ENCODE results near the gene SSH3. TPM values are rescaled to one million over a fixed set of nuclear protein-coding genes. Genes with fewer than 3 reads are reported as not detected.

SSH3 gene
- total and polyA plus RNA-seq, 4 donors, result 4.8 to 10.4 (median 8.1) TPM

- Histone ChIP-seq H3K4me3 (ENCODE audit: low read depth in 1 of 3, low read length in 3 of 3) (no peak overlapping the region), H3K27ac (ENCODE audit: low read depth in 1 of 2, low read length in 2 of 2) (no peak overlapping the region), H3K9me3 (ENCODE audit: control insufficient read depth in 4 of 4, low read length in 3 of 4) (no peaks in the 10 kb centered on the region), H3K36me3 (ENCODE audit: control insufficient read depth in 4 of 4, insufficient read depth in 3 of 4, low read depth in 1 of 4, low read length in 3 of 4) (no peaks in the 10 kb centered on the region), H3K27me3 (ENCODE audit: control insufficient read depth in 4 of 4, insufficient read depth in 4 of 4, low read length in 3 of 4) (no peaks in the 10 kb centered on the region), H3K9ac (ENCODE audit: low read depth in 1 of 2, low read length in 2 of 2) (no peak overlapping the region), H3K4me1 (ENCODE audit: control insufficient read depth in 4 of 4, insufficient read depth in 4 of 4, low read length in 3 of 4) (peaks cover 0 to 2% (median under 1%) of the 10 kb centered on the region in 4 donors)
- TF ChIP-seq SP1 (IDR thresholded peaks at IDR 0.05) (no peak), EGR1 (IDR thresholded peaks at IDR 0.05; ENCODE audit: low read depth in 2 of 2) (no peak), FOXA2 (IDR thresholded peaks at IDR 0.05) (no peak), ATF3 (IDR thresholded peaks at IDR 0.05) (no peak), HNF4A (conservative IDR thresholded peaks at IDR 0.05) (no peak), TAF1 (conservative IDR thresholded peaks at IDR 0.05) (no peak), GABPA (IDR thresholded peaks at IDR 0.05 in 1 of 2, conservative IDR thresholded peaks at IDR 0.05 in 1 of 2) (no peak), NR2F2 (IDR thresholded peaks at IDR 0.05) (no peak), RAD21 (IDR thresholded peaks at IDR 0.05) (no peak), HNF4G (IDR thresholded peaks at IDR 0.05) (no peak), JUND (IDR thresholded peaks at IDR 0.05) (no peak), FOXA1 (IDR thresholded peaks at IDR 0.05) (no peak), YY1 (IDR thresholded peaks at IDR 0.05) (no peak), RXRA (IDR thresholded peaks at IDR 0.05) (no peak), MAX (IDR thresholded peaks at IDR 0.05) (no peak)
- TF ChIP-seq, protein P1, sequence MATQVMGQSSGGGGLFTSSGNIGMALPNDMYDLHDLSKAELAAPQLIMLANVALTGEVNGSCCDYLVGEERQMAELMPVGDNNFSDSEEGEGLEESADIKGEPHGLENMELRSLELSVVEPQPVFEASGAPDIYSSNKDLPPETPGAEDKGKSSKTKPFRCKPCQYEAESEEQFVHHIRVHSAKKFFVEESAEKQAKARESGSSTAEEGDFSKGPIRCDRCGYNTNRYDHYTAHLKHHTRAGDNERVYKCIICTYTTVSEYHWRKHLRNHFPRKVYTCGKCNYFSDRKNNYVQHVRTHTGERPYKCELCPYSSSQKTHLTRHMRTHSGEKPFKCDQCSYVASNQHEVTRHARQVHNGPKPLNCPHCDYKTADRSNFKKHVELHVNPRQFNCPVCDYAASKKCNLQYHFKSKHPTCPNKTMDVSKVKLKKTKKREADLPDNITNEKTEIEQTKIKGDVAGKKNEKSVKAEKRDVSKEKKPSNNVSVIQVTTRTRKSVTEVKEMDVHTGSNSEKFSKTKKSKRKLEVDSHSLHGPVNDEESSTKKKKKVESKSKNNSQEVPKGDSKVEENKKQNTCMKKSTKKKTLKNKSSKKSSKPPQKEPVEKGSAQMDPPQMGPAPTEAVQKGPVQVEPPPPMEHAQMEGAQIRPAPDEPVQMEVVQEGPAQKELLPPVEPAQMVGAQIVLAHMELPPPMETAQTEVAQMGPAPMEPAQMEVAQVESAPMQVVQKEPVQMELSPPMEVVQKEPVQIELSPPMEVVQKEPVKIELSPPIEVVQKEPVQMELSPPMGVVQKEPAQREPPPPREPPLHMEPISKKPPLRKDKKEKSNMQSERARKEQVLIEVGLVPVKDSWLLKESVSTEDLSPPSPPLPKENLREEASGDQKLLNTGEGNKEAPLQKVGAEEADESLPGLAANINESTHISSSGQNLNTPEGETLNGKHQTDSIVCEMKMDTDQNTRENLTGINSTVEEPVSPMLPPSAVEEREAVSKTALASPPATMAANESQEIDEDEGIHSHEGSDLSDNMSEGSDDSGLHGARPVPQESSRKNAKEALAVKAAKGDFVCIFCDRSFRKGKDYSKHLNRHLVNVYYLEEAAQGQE (IDR thresholded peaks at IDR 0.05), result no peak
- TF ChIP-seq, protein P2, sequence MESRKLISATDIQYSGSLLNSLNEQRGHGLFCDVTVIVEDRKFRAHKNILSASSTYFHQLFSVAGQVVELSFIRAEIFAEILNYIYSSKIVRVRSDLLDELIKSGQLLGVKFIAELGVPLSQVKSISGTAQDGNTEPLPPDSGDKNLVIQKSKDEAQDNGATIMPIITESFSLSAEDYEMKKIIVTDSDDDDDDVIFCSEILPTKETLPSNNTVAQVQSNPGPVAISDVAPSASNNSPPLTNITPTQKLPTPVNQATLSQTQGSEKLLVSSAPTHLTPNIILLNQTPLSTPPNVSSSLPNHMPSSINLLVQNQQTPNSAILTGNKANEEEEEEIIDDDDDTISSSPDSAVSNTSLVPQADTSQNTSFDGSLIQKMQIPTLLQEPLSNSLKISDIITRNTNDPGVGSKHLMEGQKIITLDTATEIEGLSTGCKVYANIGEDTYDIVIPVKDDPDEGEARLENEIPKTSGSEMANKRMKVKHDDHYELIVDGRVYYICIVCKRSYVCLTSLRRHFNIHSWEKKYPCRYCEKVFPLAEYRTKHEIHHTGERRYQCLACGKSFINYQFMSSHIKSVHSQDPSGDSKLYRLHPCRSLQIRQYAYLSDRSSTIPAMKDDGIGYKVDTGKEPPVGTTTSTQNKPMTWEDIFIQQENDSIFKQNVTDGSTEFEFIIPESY (IDR thresholded peaks at IDR 0.05), result no peak
- TF ChIP-seq, protein P3, sequence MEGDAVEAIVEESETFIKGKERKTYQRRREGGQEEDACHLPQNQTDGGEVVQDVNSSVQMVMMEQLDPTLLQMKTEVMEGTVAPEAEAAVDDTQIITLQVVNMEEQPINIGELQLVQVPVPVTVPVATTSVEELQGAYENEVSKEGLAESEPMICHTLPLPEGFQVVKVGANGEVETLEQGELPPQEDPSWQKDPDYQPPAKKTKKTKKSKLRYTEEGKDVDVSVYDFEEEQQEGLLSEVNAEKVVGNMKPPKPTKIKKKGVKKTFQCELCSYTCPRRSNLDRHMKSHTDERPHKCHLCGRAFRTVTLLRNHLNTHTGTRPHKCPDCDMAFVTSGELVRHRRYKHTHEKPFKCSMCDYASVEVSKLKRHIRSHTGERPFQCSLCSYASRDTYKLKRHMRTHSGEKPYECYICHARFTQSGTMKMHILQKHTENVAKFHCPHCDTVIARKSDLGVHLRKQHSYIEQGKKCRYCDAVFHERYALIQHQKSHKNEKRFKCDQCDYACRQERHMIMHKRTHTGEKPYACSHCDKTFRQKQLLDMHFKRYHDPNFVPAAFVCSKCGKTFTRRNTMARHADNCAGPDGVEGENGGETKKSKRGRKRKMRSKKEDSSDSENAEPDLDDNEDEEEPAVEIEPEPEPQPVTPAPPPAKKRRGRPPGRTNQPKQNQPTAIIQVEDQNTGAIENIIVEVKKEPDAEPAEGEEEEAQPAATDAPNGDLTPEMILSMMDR (IDR thresholded peaks at IDR 0.05; ENCODE audit: low read depth, low read length, missing input control), result no peak
- DNase-seq (ENCODE audit: low spot score), result no peak
- WGBS, result 89% methylated on average over 7 of the region's 7 CpGs
Measured at GRCh38 chr11:67323526-67323925, 20.2 kb downstream of the SSH3 start.

All from liver (tissue), 9 donors.